Esophagus squamous epithelium (tissue), 5 donors: ENCODE measurements around the gene ZMYND11. TPM values are rescaled to one million over a fixed set of nuclear protein-coding genes. Genes with fewer than 3 reads are reported as not detected.

ENCODE experiments used
- DNase-seq: peaks from one replicate; lab custom pipeline; 2025; lab: John Stamatoyannopoulos, UW
- H3K27ac ChIP-seq, 4 donors: fragments of 200-600 bp; sonication (generic); one replicate each; pipeline ENCODE4 v1.5.1; 2016 to 2019; ENCODE audit warnings: mild to moderate bottlenecking in 1 of 4
- H3K27me3 ChIP-seq, 4 donors: fragments of 200-600 bp; sonication (generic); 1 replicate in 3 of 4; 2 replicates in 1 of 4; pipeline versions ENCODE4 v1.5.1 to v1.6.0; 2017 to 2021; ENCODE audit warnings: antibody characterized with exemption in 1 of 4
- H3K36me3 ChIP-seq, 3 donors: fragments of 200-600 bp; sonication (generic); one replicate each; pipeline ENCODE4 v1.5.1; 2016 to 2019
- H3K4me1 ChIP-seq, 3 donors: fragments of 200-600 bp; sonication (generic); one replicate each; pipeline ENCODE4 v1.5.1; 2017 to 2019
- H3K4me3 ChIP-seq, 4 donors: fragments of 200-600 bp; sonication (generic); 1 replicate in 3 of 4; 2 replicates in 1 of 4; pipeline ENCODE4 v1.5.1; 2016 to 2019; ENCODE audit warnings: mild to moderate bottlenecking in 2 of 4, moderate library complexity in 1 of 4
- H3K9me3 ChIP-seq, 3 donors: fragments of 200-600 bp; sonication (generic); one replicate each; pipeline ENCODE4 v1.5.1; 2016 to 2019
- CTCF ChIP-seq, 6 experiments: fragments of 450-650 bp in 4 of 6; fragments of 200-600 bp in 2 of 6; sonication (generic) in 2 of 6; IDR thresholded peaks; one replicate each; pipeline ENCODE4 v1.5.1; 2016 to 2019; ENCODE audit warnings: antibody characterized with exemption in 6 of 6, mild to moderate bottlenecking in 4 of 6, moderate library complexity in 4 of 6
- POLR2A ChIP-seq, 4 donors: fragments of 450-650 bp; IDR thresholded peaks; one replicate each; pipeline ENCODE4 v1.6.1; 2017; ENCODE audit warnings: antibody characterized with exemption in 4 of 4, mild to moderate bottlenecking in 4 of 4, moderate library complexity in 3 of 4
- WGBS, 2 donors: methylation state at CpG; one replicate each; pipeline ENCODE4 v1.1.5; 2018; 5-methylcytosine and 5-hydroxymethylcytosine counted together
- intact Hi-C: fragments of 100-400 bp; cut with DNase I; formaldehyde crosslinking; loops from one replicate; pipeline ENCODE4 v1.15.0; 2022
- total RNA-seq, 4 donors: library from RNA; depleted of rRNA; stranded (reverse); fragments of >200 nt; gene quantifications; one replicate each; pipeline ENCODE4 v1.1.0, GENCODE V29; 2016
- donor health status: DM: yes; HTN: yes; CAD: no.

Gene ZMYND11
- total RNA-seq, 4 donors from 2014 or later: 22.9 to 67.9 (median 32.2) TPM

GRCh38 chr10:285216-285615, 150.0 kb downstream of the ZMYND11 start:
- 57 to 71% methylated on average over 6 to 8 of the region's 15 CpGs for WGBS, 2 donors
- no peak overlapping the region for H3K27ac ChIP-seq
- H3K4me3 ChIP-seq: no peak overlapping the region
- DNase-seq: no peak
- no peaks in the 10 kb centered on the region for H3K4me1 ChIP-seq
- no peaks in the 10 kb centered on the region for H3K9me3 ChIP-seq
- intact Hi-C loops: no loop called here
- H3K36me3 ChIP-seq: peaks cover 0 to 94% (median 8%) of the 10 kb centered on the region in 3 donors
- H3K27me3 ChIP-seq: no peaks in the 10 kb centered on the region
- TF ChIP-seq CTCF (IDR thresholded peaks at IDR 0.05): no peak
- TF ChIP-seq POLR2A (IDR thresholded peaks at IDR 0.05): no peak

GRCh38 chr10:287026-287709, 151.9 kb downstream of the ZMYND11 start:
- Histone ChIP-seq H3K27me3 (no peaks in the 10 kb centered on the region), H3K4me3 (no peak overlapping the region), H3K4me1 (no peaks in the 10 kb centered on the region), H3K9me3 (no peaks in the 10 kb centered on the region), H3K36me3 (peaks cover 0 to 92% (median 8%) of the 10 kb centered on the region in 3 donors), H3K27ac (no peak overlapping the region)
- intact Hi-C loops: no loop called here
- DNase-seq: no peak
- 63 to 81% methylated on average over 4 of the region's 4 CpGs for WGBS, 2 donors
- TF ChIP-seq CTCF (IDR thresholded peaks at IDR 0.05): no peak
- TF ChIP-seq POLR2A (IDR thresholded peaks at IDR 0.05): no peak

- Histone ChIP-seq H3K36me3 (peaks cover 0 to 90% (median 2%) of the 10 kb centered on the region in 3 donors), H3K4me1 (no peaks in the 10 kb centered on the region)
- 92 to 100% methylated on average over 4 of the region's 4 CpGs for WGBS, 2 donors
Observed at GRCh38 chr10:287814-288213, 152.6 kb downstream of the ZMYND11 start.

GRCh38 chr10:288316-289200, 153.3 kb downstream of the ZMYND11 start:
- peaks cover 0 to 82% (median 0%) of the 10 kb centered on the region in 3 donors for H3K36me3 ChIP-seq
- no peak for TF ChIP-seq POLR2A (IDR thresholded peaks at IDR 0.05)
- TF ChIP-seq CTCF (IDR thresholded peaks at IDR 0.05): no peak
- WGBS, 2 donors: 89 to 95% methylated on average over 23 to 27 of the region's 27 CpGs
- no peak overlapping the region for H3K4me3 ChIP-seq
- no peaks in the 10 kb centered on the region for H3K27me3 ChIP-seq
- intact Hi-C loops: no loop called here
- no peaks in the 10 kb centered on the region for H3K4me1 ChIP-seq
- H3K27ac ChIP-seq: no peak overlapping the region
- H3K9me3 ChIP-seq: no peaks in the 10 kb centered on the region
- no peak for DNase-seq

More at GRCh38 chr10:287814-288213, 152.6 kb downstream of the ZMYND11 start:
- Histone ChIP-seq H3K9me3 (no peaks in the 10 kb centered on the region), H3K4me3 (no peak overlapping the region), H3K27me3 (no peaks in the 10 kb centered on the region), H3K27ac (no peak overlapping the region)
- intact Hi-C loops: no loop called here
- DNase-seq: no peak
- TF ChIP-seq CTCF (IDR thresholded peaks at IDR 0.05) (no peak), POLR2A (IDR thresholded peaks at IDR 0.05) (no peak)

GRCh38 chr10:289581-289980, 154.3 kb downstream of the ZMYND11 start:
- 92 to 93% methylated on average over 5 to 8 of the region's 9 CpGs for WGBS, 2 donors
- Histone ChIP-seq H3K4me1 (no peaks in the 10 kb centered on the region), H3K4me3 (no peak overlapping the region), H3K27me3 (no peaks in the 10 kb centered on the region), H3K36me3 (peaks cover 0 to 72% (median 0%) of the 10 kb centered on the region in 3 donors), H3K9me3 (no peaks in the 10 kb centered on the region), H3K27ac (no peak overlapping the region)
- TF ChIP-seq POLR2A (IDR thresholded peaks at IDR 0.05) (no peak), CTCF (IDR thresholded peaks at IDR 0.05) (no peak)
- DNase-seq: no peak
- intact Hi-C loops: no loop called here
